GM19351 (cell line): ENCODE data around the gene TMEM98.
"Not testable (repeated sequence)": the region's sequence is repeated elsewhere in the genome, so short reads cannot be mapped to it uniquely, and the experiment has no call there.

Source experiments
- ATAC-seq: cut with Tn5 transposase; IDR thresholded peaks from one replicate; pipeline ENCODE4 v1.9.1; 2021; ENCODE audit warnings: mild to moderate bottlenecking, moderate library complexity; ENCODE audit not compliant: unreplicated experiment

TMEM98 gene

DNA sequence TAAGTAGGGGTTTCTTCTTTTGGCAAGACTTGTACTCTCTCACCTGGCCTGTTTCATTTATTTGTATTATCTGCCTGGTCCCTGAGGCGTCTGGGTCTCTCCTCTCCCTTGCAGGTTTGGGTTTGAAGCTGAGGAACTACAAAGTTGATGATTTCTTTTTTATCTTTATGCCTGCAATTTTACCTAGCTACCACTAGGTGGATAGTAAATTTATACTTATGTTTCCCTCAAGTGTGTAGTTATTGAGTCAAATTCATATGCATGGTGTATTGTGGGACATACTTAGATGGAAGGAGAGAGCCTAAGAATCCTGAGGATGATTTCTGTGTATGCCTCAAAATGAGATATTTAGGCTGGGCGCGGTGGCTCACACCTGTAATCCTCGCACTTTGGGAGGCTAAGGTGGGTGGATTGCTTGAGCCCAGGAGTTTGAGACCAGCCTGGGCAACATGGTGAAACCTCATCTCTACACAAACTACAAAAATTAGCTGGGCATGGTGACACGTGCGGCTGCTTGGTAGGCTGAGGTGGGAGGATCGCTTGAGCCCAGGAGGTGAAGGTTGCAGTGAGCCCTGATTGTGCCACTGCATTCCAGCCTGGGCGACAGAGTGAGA lies 13.6 kb downstream of the TMEM98 start:
- ATAC-seq: no peak

DNA sequence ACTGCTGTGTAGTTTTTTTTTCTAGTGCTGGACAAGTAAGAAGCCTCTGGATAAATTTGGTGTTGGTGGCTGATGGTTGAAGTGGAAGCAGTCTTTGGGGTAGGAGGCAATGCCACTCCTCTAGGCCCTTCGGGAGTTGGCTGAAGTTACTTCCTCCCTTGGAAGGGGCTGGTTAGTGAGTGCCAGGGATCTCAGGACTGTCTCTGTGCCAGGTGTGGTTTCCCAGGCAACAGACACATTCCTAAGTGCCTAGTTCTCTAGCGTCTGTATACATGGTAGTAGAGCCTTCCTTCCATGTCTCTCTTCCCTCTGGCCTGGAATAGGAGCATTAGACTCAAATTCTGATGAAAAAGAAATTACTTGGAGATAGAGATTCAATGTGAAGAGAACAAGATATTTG lies 15.3 kb downstream of the TMEM98 start:
- no peak for ATAC-seq

DNA sequence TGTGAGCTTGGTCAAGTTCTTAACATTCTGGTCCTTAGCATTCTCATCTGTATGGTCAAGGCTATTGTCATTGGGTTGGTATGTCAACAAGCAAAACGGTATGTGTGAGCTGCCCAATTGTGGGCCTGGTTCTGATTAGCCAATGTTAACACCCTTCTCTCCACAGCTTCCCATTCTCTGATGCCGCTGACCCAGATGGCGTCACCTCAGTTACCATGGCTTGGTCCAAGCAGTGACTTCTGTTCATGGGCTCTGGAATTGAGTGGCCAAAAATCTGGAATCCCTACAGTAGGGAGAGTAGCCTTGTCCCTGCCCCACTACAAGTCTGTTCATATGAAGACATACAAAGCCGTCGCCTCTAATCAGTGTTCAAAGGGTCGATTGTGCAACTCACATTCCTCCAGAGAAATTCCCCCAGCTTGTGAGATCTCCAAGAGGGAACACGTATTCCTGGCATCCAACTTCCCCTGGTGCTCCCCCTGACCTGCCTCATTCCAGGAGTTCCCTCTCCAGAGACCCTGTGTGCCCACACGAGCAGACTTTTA lies 15.8 kb downstream of the TMEM98 start:
- no peak for ATAC-seq

DNA sequence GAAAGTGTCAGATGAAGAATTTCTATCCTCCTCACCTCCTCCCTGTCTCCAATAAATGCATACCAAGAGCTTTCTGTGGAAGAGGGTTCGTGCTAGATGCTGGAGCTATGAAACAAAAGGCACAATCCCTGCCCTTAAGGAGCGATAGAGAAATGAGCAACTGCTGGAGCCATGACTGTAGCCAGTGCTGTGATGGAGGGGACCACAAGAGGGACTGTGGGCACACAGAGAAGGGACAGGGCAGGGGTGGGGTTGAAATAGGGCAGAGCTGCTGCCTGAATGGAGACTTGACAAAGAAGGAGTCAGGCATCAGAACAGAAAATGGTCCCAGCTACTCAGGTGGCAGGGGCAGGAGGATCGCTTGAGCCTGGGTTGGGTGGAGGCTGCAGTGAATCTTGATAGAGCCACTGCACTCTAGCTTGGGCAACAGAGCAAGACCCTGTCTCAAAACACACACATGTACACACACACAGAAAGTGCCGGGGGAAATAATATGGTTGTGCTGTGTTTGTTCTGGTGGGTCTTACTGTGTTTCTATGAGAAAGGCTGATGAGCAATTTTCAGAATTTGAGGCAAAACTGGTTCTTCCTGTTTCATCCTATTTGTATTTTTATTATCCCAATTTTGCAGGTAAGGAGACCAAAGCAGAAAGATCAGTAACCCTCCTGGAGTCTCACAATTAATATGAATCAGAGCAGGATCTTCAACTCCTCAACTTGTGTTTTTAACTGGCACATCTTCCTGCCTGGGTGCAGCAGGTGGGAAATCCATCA lies 16.5 kb downstream of the TMEM98 start:
- no peak for ATAC-seq

DNA sequence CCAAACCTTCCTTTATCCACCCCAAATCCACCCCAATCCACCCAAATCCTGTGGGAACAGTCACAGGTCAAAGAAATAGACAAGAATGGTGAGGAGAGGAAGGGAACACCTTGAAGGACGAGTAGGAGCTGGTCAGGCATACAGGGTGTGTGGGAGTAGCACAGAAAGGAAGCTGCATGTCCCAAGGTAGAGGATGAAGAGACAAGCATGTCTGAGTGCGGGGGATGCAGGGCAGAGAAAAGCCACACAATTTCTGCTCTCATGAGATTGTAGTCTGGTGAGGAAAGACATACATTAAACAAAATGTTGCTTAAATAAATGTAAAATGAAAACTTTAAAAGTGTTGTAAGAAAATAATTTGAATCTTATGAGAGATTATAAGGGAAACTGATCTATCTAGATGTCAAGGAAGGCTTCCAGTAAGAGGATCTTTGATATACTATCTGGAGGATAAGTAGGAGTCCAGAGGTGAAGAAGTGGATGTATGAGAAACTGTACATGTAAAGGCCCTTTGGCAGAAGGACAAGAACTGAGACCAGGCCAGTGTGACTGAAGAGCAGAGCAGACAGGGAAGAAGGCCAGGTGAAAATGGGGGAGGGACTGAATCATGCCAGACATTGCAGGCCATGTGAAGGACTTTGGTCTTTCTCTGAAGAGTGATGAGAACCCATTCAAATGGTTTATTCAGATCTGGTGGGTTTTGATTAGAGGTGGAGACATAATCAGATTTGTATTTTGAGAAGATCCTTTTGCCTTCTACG lies 18.6 kb downstream of the TMEM98 start:
- no peak for ATAC-seq

DNA sequence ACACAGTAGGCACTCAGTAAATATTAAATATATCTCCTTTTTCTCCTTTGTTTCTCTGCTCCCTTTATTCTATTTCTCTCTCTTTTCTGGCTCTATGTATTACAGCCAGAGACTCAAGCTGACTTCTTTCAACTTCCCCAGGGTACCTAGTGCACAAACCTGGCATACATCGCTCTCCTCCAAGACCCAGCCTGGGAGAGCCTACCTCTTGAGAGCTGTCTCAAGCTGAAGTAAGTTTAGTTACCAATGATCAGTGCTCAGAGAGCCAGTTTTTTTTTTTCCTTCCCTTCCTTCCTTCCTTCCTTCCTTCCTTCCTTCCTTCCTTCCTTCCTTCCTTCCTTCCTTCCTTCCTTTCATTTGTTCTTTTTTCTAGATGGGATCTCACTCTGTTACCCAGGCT lies 19.8 kb downstream of the TMEM98 start:
- ATAC-seq: no peak

DNA sequence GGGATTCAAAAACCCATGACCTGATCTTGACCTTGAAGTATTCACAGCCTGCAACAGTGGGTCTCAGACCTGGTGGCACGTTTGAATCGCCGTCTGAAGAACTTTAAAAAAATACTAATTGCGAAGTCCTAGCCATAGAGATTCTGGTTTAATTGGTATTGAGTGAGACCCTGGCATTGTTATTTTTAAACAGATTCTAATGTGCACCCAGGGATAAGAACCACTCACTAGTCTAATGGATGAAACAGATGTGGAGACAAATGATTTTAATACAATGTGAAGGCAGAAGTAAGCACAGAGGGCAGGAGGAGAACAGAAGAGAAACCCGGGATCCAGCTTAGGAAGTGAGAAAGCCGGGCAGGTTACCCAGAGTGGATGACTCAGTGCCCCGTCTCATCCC lies 21.2 kb downstream of the TMEM98 start:
- no peak for ATAC-seq

DNA sequence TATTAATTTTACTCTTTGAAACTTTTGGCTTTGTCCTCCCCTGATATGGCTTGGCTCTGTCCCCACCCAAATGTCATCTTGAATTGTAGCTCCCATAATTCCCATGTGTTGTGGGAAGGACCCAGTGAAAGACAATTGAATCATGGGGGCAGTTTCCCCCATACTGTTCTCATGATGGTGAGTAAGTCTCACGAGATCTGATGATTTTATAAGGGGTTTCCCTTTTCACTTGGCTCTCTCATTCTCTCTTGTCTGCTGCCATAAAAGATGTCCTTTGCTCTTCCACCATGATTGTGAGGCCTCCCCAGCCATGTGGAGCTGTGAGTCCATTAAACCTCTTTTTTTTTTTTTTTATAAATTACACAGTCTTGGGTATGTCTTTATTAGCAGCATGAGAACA lies 24.5 kb downstream of the TMEM98 start:
- ATAC-seq: not testable (repeated sequence)

DNA sequence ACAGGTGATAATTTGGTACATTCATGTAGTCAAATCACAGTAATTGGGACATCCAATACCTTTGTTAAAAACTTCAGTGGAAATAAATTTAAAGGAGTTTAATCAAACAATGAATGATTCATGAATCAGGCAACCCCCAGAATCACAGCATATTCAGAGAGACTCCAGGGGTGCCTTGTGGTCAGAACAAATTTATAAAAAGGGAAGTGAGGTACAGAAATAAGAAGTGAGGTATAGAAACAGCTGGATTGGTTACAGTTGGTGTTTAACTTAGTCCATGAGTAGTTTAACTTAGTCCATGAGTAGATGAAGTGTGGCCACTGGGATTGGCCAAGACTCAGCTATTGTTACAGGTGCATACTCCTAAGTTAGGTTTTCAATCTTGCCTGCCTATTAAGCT lies 25.1 kb downstream of the TMEM98 start:
- no peak for ATAC-seq

DNA sequence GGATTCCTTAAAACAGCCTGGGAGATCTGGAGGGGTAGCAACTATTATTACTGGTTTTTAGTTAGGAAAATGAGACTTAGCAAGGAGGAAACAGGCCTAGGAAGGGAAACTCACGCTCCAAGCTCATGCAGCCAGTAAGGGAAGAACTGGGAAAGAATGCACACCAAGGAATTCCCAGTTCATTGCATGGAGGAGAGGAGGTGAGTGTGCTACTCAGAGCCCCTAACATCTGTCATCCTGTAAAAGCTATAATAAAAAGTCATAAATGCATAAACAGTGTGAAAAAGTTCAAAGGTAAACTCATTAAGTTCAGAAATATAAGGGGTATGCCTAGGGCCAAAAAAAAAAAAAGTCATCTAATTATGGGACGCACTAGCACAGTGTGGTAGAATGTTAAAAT lies 25.9 kb downstream of the TMEM98 start:
- no peak for ATAC-seq

DNA sequence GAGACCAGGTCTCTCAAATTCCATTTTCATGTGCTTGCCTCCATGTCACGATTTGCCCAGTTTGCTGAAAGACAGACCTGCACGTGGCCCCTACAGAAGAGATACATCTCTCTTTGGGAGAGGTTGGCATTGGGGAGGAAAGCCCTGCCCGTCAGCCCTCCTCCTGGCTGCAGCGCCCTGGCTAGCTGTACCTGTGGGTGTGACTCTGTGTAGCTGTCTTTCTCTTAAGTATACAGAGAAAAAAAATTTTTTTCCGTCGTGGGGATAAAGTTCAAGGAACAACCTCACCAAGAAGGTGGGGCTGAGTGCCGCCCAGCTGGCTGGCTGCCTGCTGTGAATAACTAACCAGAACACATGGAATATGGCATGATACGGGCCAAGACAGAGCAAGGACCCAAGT lies 26.5 kb downstream of the TMEM98 start:
- no peak for ATAC-seq

DNA sequence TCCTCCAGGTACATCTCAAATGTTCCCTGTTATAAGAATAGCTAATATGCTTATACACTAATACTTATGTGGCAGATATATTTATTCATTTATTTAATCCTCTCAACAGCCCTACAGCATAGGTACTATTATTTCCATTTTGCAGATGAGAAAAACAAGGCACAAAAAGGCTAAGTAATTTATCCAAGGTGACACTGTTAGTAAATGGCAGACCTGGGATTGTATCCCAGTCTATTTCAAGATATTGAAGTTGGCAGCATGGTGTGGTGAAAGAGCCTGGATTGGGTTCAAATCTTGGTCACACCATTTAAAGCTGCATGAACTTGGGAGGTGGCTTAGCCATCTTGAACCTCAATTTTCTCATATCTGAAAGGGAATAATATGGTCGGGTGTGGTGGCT lies 27.2 kb downstream of the TMEM98 start:
- ATAC-seq: no peak

DNA sequence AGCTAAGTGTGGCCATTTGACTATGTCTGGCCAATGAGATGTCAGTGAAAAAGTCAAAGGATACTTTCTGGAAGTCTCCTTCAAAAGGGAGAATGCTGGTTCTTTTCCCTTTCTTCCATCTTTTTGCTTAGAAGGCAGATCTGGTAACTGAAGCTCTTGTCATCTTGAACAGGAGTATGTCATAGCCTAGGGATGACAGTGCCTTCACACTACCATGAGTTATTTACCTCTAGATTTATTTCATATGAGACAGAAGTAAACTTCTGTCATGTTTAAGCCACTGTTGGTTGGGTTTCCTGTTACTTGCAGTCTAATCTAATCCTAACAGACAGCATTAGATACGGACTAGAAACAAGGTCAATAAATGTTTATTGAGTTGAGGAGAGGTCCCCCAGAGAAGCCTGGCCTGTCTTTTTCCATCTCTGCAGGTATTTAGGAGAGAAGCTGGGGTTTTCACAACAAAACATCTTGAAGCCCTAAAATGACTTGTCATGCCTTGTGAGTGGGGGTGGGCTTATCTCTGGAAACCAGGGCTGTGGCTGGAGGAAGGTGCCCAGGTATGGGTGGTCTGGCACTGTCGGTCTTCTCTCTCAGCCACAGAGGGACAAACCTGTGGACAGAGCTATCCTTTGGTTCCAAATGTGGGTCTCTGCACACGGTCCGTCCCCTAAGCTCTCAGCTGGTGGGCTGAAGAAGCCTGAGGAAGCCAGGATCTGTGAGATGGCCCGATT lies 28.5 kb downstream of the TMEM98 start:
- no peak for ATAC-seq

DNA sequence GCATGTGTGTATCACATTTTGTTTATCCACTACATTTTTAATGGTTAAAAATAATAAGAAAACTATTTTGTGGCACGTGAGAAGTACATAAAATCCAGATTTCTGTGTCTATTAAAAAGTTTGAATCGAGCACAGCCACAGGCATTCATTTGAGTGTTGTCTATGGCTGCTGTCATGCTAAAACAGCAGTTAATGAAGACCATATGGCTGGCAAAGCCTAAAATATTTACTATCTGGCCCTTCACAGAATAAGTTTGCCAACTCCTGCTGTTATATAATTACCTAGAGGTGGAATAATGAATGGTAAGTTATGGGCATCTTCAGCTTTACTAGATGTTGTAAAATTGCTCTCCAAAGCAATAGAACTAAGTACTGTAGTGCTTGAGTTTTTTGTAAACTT lies 30.5 kb downstream of the TMEM98 start:
- ATAC-seq: no peak

DNA sequence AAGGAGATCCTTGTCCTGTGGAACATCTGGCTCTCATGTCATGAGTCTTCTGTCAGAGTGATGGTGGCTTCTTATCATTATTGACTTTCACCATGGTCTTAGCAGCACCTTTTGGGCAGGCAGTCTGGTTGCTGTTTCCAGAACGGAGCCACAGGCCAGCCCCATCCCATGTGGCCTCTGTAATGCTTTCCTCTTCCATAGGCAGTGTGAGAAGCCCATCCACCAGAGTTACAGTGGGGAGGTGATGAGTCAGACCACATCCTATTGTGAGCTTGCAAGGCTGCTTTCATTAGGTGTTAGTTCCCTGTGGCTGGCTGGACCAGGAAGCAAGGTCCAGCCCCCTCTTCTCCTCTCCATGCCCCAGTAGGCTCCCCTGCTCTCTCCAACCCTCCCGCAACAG lies 32.9 kb downstream of the TMEM98 start:
- ATAC-seq: no peak

DNA sequence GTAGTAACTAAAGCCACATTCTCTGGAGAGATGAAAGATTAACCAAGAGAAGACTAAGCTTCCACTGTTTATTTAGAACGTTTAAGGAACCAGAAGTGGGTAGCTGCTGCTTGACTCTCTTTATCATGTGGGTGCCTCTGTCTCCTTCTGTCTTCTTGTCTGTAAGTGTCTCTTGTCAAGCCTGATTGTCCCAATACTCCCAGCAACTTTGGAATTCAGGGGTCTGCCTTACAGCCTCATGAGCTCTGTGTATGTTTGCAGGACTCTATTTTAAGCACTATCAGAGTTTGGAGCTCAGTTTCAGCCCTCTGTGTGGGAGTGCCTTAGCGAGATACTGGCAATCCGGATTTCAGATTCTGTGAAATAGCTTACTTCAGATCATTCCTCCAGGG lies 34.4 kb downstream of the TMEM98 start:
- no peak for ATAC-seq

DNA sequence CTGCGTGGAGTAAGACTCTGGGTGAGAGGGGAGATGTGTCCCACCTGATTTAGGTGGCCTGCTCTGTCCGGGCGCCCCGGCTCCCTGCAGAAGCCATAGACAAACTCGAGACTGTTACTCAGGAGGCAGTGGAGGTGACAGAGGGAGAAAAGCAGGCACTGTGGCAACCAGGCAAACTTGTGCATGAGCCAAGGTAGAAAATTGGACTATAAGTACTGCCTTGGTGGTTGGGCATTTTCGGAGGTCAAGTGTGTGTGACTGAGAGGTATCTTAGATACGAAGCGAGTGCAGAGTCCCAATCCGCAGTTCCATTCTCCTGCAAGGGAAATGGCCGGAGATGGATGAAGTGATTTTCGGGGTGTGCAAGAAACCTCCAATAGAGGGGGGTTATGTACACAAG lies 36.6 kb downstream of the TMEM98 start:
- ATAC-seq: no peak

DNA sequence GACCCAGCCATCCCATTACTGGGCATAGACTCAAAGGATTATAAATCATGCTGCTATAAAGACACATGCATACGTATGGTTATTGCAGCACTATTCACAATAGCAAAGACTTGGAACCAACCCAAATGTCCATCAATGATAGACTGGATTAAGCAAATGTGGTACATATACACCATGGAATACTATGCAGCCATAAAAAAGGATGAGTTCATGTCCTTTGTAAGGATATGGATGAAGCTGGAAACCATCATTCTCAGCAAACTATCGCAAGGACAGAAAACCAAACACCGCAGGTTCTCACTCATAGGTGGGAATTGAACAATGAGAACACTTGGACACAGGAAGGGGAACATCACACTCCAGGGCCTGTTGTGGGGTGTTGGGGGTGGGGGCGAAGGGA lies 41.3 kb downstream of the TMEM98 start:
- ATAC-seq: not testable (repeated sequence)

DNA sequence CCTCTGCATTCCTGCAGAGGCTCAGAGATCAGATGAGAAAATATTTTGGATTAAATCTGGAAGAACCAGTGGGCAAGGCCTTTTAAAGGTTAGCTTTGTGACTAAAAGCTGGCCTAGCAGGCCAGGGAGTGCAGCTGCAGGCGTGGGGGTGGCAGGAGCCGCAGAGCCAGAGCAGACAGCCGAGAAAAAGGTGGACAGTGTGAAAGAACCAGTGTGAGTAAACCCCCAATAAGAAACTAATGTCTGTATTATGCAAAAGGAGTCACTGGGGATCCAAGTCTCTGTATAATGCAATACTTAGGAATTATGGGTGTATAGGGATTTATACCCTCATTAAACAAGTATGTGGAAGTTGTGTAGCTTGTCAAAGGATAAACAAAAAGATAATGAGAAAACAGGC lies 42.3 kb downstream of the TMEM98 start:
- no peak for ATAC-seq

DNA sequence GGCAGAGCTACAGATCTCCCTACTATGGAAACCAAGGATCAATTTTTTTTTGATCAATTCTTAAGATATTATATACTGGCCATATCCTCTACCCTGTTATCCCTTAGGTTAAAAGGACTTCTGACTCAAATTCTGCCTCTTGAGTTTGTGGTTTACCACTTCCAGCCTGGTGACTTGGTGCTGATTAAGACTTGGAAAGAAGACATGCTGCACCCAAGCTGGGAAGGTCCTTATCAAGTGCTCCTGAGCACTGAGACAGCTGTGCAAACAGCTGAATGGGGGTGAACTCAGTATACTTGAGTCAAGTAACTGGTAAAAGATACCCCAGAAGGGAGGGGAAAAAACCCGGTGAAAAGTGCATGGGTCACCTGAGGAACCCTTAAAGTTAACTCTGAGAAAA lies 43.2 kb downstream of the TMEM98 start:
- no peak for ATAC-seq

DNA sequence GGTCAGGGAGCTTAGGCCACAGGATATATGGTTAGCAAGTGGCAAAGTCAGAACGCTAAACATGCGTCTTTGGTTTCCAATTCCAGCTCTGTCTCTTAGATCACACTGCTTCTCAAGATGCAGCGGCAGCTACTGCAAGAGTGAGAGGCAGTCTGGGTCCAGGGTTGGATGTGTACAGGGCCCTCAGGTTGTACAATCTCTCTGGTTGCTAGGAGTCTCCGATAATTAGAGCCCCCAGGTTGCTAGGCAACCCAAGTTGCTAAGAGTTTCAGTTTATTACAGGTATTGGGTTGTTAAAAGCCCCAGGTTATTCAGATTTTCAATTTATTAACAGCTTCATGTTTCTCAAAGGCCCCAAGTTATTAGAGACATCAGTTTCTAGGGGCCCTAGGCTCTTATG lies 48.2 kb downstream of the TMEM98 start:
- ATAC-seq: no peak
